ENCODE data around the gene TLCD2. TPM values are rescaled to one million over a fixed set of nuclear protein-coding genes. Genes with fewer than 3 reads are reported as not detected.
A peak's percentile ranks its signal among the peaks of the same experiment; 100 is the strongest.

Gene TLCD2
- total and polyA plus RNA-seq, 2 of the 13 experiments (the other 11 are each of a cell fraction or from before 2014, with no cell fraction given), result 0.90 to 1.1 TPM

- TF ChIP-seq ZNF274 (CRISPR knock-in tag; IDR thresholded peaks at IDR 0.05) (0 out of 2 replicates have a peak, but pooled peaks have one; percentile 22), NFATC3 (CRISPR knock-in tag; IDR thresholded peaks at IDR 0.05) (no peak), NFYB (CRISPR knock-in tag; IDR thresholded peaks at IDR 0.05) (no peak), MYPOP (CRISPR knock-in tag; IDR thresholded peaks at IDR 0.05) (no peak), MAF1 (CRISPR knock-in tag; IDR thresholded peaks at IDR 0.05; ENCODE audit: borderline replicate concordance) (no peak), THAP11 (CRISPR knock-in tag; IDR thresholded peaks at IDR 0.05) (peak; percentile 22; the same call in 1 of the 2 replicates), POLR2G (IDR thresholded peaks at IDR 0.05; ENCODE audit: low read depth, low read length) (0 out of 2 replicates have a peak, but pooled peaks have one; percentile 1), ZNF574 (CRISPR knock-in tag; IDR thresholded peaks at IDR 0.05) (peak; percentile 94), KDM5A (IDR thresholded peaks at IDR 0.05; ENCODE audit: borderline replicate concordance, low read length) (peak; percentile 59; the same call in 1 of the 2 replicates), NFIB (CRISPR knock-in tag; IDR thresholded peaks at IDR 0.05; ENCODE audit: borderline replicate concordance) (no peak), MIXL1 (CRISPR knock-in tag; IDR thresholded peaks at IDR 0.05) (no peak), DMAP1 (CRISPR knock-in tag; IDR thresholded peaks at IDR 0.05) (peak; percentile 83), ZBTB26 (CRISPR knock-in tag; IDR thresholded peaks at IDR 0.05; ENCODE audit: borderline replicate concordance) (no peak), ESRRA (CRISPR knock-in tag; IDR thresholded peaks at IDR 0.05; ENCODE audit: low read depth) (no peak; the same call in 1 of the 2 replicates), ZNF513 (CRISPR knock-in tag; conservative IDR thresholded peaks at IDR 0.05) (no peak), ERF (CRISPR knock-in tag; IDR thresholded peaks at IDR 0.05) (peak; percentile 18; the same call in 1 of the 2 replicates), ZNF546 (CRISPR knock-in tag; conservative IDR thresholded peaks at IDR 0.05) (no peak), KMT2B (CRISPR knock-in tag; IDR thresholded peaks at IDR 0.05) (peak; percentile 46; the same call in 1 of the 2 replicates), FOXC1 (CRISPR knock-in tag; IDR thresholded peaks at IDR 0.05; ENCODE audit: borderline replicate concordance) (no peak; the same call in 1 of the 2 replicates), ARNT2 (CRISPR knock-in tag; IDR thresholded peaks at IDR 0.05; ENCODE audit: low read depth) (no peak; the same call in 1 of the 2 replicates), ZGPAT (CRISPR knock-in tag; IDR thresholded peaks at IDR 0.05) (peak; percentile 42; the same call in 1 of the 2 replicates), ZNF501 (CRISPR knock-in tag; IDR thresholded peaks at IDR 0.05) (peak; percentile 65; the same call in 1 of the 2 replicates)
Observed at GRCh38 chr17:1724869-1725641, 14.9 kb upstream of the TLCD2 start (continued).

All from HepG2 (cell line).